Calu3 (cell line): Measurements from ENCODE around the gene MIF. TPM values are rescaled to one million over a fixed set of nuclear protein-coding genes. Genes with fewer than 3 reads are reported as not detected.

ENCODE experiments used
- BruUV-seq: library from RNA; stranded (reverse); fragments of 400-500 nt; replicated peaks from 2 replicates; lab custom pipeline; 2021; lab: Mats Ljungman, UMichigan
- CTCF ChIA-PET: fragments of 300-600 bp; sonication (Branson Sonifier 250); formaldehyde crosslinking; loops from one replicate; lab custom pipeline; 2022; ENCODE audit warnings: antibody characterized with exemption; lab: Charles Lee
- DNase-seq: peaks from one replicate; pipeline ENCODE4 v3.0.0; 2022
- H3K27ac Mint-ChIP-seq: one replicate; pipeline ENCODE4 v1.8.0; 2022; ENCODE audit warnings: mixed read lengths; ENCODE audit not compliant: unreplicated experiment
- H3K27me3 Mint-ChIP-seq: one replicate; pipeline ENCODE4 v1.8.0; 2022; ENCODE audit warnings: mixed read lengths; ENCODE audit not compliant: unreplicated experiment
- H3K36me3 Mint-ChIP-seq: one replicate; pipeline ENCODE4 v1.8.0; 2022; ENCODE audit warnings: mild to moderate bottlenecking, moderate library complexity, mixed read lengths; ENCODE audit not compliant: insufficient read depth, unreplicated experiment
- H3K4me1 Mint-ChIP-seq: one replicate; pipeline ENCODE4 v1.8.0; 2022; ENCODE audit warnings: mild to moderate bottlenecking, low read depth, mixed read lengths; ENCODE audit not compliant: unreplicated experiment
- H3K4me3 Mint-ChIP-seq: one replicate; pipeline ENCODE4 v1.8.0; 2022; ENCODE audit warnings: mild to moderate bottlenecking, low read depth, moderate library complexity, mixed read lengths; ENCODE audit not compliant: unreplicated experiment
- H3K9me3 Mint-ChIP-seq: one replicate; pipeline ENCODE4 v1.8.0; 2022; ENCODE audit warnings: low read depth, mixed read lengths; ENCODE audit not compliant: unreplicated experiment
- intact Hi-C: fragments of 100-400 bp; cut with micrococcal nuclease; formaldehyde crosslinking; loops from one replicate; pipeline ENCODE4 v1.10.0; 2022; ENCODE audit not compliant: unreplicated experiment
- total RNA-seq: library from RNA; stranded (reverse); gene quantifications from 2 replicates; pipeline ENCODE4 v1.2.3, GENCODE V29; 2022
- TF ChIP-seq, protein P1 (sequence below): fragments of 200-600 bp; IDR thresholded peaks from one replicate; pipeline ENCODE4 v1.8.0; 2022; ENCODE audit warnings: antibody characterized with exemption; ENCODE audit not compliant: unreplicated experiment

The MIF gene
- total RNA-seq, 1 experiment from 2014 or later: 679 TPM

GRCh38 chr22:23877566-23877965, 16.6 kb upstream of the MIF start:
- no peak for DNase-seq
- no peak overlapping the region for H3K27ac Mint-ChIP-seq
- no peaks in the 10 kb centered on the region for H3K4me1 Mint-ChIP-seq
- H3K27me3 Mint-ChIP-seq: no peaks in the 10 kb centered on the region
- peaks cover 6% of the 10 kb centered on the region for H3K36me3 Mint-ChIP-seq
- H3K9me3 Mint-ChIP-seq: no peaks in the 10 kb centered on the region
- TF ChIP-seq, protein P1, sequence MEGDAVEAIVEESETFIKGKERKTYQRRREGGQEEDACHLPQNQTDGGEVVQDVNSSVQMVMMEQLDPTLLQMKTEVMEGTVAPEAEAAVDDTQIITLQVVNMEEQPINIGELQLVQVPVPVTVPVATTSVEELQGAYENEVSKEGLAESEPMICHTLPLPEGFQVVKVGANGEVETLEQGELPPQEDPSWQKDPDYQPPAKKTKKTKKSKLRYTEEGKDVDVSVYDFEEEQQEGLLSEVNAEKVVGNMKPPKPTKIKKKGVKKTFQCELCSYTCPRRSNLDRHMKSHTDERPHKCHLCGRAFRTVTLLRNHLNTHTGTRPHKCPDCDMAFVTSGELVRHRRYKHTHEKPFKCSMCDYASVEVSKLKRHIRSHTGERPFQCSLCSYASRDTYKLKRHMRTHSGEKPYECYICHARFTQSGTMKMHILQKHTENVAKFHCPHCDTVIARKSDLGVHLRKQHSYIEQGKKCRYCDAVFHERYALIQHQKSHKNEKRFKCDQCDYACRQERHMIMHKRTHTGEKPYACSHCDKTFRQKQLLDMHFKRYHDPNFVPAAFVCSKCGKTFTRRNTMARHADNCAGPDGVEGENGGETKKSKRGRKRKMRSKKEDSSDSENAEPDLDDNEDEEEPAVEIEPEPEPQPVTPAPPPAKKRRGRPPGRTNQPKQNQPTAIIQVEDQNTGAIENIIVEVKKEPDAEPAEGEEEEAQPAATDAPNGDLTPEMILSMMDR: no peak
- intact Hi-C loops: no loop called here
- BruUV-seq: no TSS peak
- CTCF ChIA-PET: interaction anchor here (0.6 kb wide), 1 partner anchor 683 kb away, joined by 4 read pairs; no protein-coding TSS in a partner anchor
- H3K4me3 Mint-ChIP-seq: no peak overlapping the region

GRCh38 chr22:23878219-23878618, 16.0 kb upstream of the MIF start:
- no peak overlapping the region for H3K27ac Mint-ChIP-seq
- CTCF ChIA-PET: no interaction called here
- no peaks in the 10 kb centered on the region for H3K27me3 Mint-ChIP-seq
- peaks cover 6% of the 10 kb centered on the region for H3K36me3 Mint-ChIP-seq
- TF ChIP-seq, protein P1: no peak
- no peak for DNase-seq
- no peak overlapping the region for H3K4me3 Mint-ChIP-seq
- H3K9me3 Mint-ChIP-seq: no peaks in the 10 kb centered on the region
- intact Hi-C loops: no loop called here
- no peaks in the 10 kb centered on the region for H3K4me1 Mint-ChIP-seq
- BruUV-seq: no TSS peak

DNA sequence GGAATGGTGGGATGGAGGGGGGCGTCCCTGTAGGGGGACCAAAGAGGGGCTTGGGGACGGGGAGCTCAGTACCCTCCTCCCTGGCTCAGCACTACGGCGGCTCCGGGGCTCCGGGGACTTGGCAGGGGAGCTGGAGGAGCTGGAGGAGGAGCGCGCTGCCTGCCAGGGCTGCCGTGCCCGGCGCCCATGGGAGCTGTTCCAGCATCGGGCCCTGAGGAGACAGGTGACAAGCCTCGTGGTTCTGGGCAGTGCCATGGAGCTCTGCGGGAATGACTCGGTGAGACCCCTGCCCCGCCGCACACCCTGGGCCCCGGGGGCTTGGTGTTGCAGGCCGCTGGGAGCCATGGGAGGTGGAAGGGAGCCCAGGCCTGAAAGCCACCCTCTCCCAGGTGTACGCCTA, 11.8 kb upstream of the MIF start:
- Mint-ChIP-seq H3K27me3 (no peaks in the 10 kb centered on the region), H3K4me3 (no peak overlapping the region), H3K4me1 (no peaks in the 10 kb centered on the region), H3K36me3 (no peaks in the 10 kb centered on the region), H3K27ac (no peak overlapping the region), H3K9me3 (no peaks in the 10 kb centered on the region)
- CTCF ChIA-PET: interaction anchor here (0.8 kb wide), 1 partner anchor 214 kb away, joined by 3 read pairs; no protein-coding TSS in a partner anchor
- TF ChIP-seq, protein P1: no peak
- intact Hi-C loops: no loop called here
- DNase-seq: no peak
- BruUV-seq: no TSS peak

GRCh38 chr22:23883658-23884057, 10.5 kb upstream of the MIF start:
- CTCF ChIA-PET: interaction anchor here (0.6 kb wide), 1 partner anchor 26 kb away, joined by 5 read pairs; the partner anchor contains the start of gene SLC2A11
- intact Hi-C loops: no loop called here
- no peak for DNase-seq
- H3K27me3 Mint-ChIP-seq: no peaks in the 10 kb centered on the region
- no peaks in the 10 kb centered on the region for H3K9me3 Mint-ChIP-seq
- BruUV-seq: no TSS peak
- TF ChIP-seq, protein P1: no peak
- H3K36me3 Mint-ChIP-seq: peaks cover 6% of the 10 kb centered on the region
- no peaks in the 10 kb centered on the region for H3K4me1 Mint-ChIP-seq
- no peak overlapping the region for H3K27ac Mint-ChIP-seq
- no peak overlapping the region for H3K4me3 Mint-ChIP-seq
